ENCODE results near the gene RPIA. TPM values are rescaled to one million over a fixed set of nuclear protein-coding genes. Genes with fewer than 3 reads are reported as not detected.

The RPIA gene
- total RNA-seq, 2 experiments from 2014 or later, result 42.1 to 54.4 TPM

GRCh38 chr2:88693911-88694414 lies 2.5 kb downstream of the RPIA start:
- no peak for ATAC-seq
- no peak for DNase-seq
- CTCF ChIA-PET, result interaction anchor here (1.4 kb wide), 1 partner anchor 22 kb away, joined by 7 read pairs; no protein-coding TSS in a partner anchor
- peaks cover 11% of the 10 kb centered on the region for H3K36me3 Mint-ChIP-seq
- H3K4me3 Mint-ChIP-seq, result peak overlapping the region; percentile 96
- H3K27ac Mint-ChIP-seq, result no peak overlapping the region
- H3K9me3 Mint-ChIP-seq (ENCODE audit: low read depth), result no peaks in the 10 kb centered on the region
- no peaks in the 10 kb centered on the region for H3K27me3 Mint-ChIP-seq
- H3K4me1 Mint-ChIP-seq, result peaks cover 50% of the 10 kb centered on the region

GRCh38 chr2:88696611-88697010 lies 5.1 kb downstream of the RPIA start:
- ATAC-seq, result no peak
- no peak for DNase-seq
- Mint-ChIP-seq H3K4me1 (peaks cover 32% of the 10 kb centered on the region), H3K27me3 (no peaks in the 10 kb centered on the region), H3K4me3 (no peak overlapping the region), H3K36me3 (peaks cover 28% of the 10 kb centered on the region), H3K27ac (no peak overlapping the region), H3K9me3 (ENCODE audit: low read depth) (no peaks in the 10 kb centered on the region)
- CTCF ChIA-PET, result interaction anchor here (1.1 kb wide), 1 partner anchor 50 kb away, joined by 3 read pairs; no protein-coding TSS in a partner anchor

GRCh38 chr2:88697370-88698026 lies 6.0 kb downstream of the RPIA start:
- peaks cover 2% of the 10 kb centered on the region for H3K9me3 Mint-ChIP-seq (ENCODE audit: low read depth)
- H3K27ac Mint-ChIP-seq, result peak overlapping the region; percentile 9
- H3K27me3 Mint-ChIP-seq, result no peaks in the 10 kb centered on the region
- peaks cover 28% of the 10 kb centered on the region for H3K4me1 Mint-ChIP-seq
- CTCF ChIA-PET, result interaction anchor here (0.6 to 1.1 kb wide), 2 partner anchors 21 to 49 kb away, joined by 3 to 4 read pairs; no protein-coding TSS in a partner anchor
- ATAC-seq (no peak), DNase-seq (no peak)
- peaks cover 37% of the 10 kb centered on the region for H3K36me3 Mint-ChIP-seq
- H3K4me3 Mint-ChIP-seq, result no peak overlapping the region

GRCh38 chr2:88698027-88698413 lies 6.5 kb downstream of the RPIA start:
- peaks cover 42% of the 10 kb centered on the region for H3K36me3 Mint-ChIP-seq
- peaks cover 23% of the 10 kb centered on the region for H3K4me1 Mint-ChIP-seq
- no peak overlapping the region for H3K4me3 Mint-ChIP-seq
- ATAC-seq (no peak), DNase-seq (no peak)
- CTCF ChIA-PET, result interaction anchor here (0.6 to 1.4 kb wide), 2 partner anchors 14 to 20 kb away, joined by 3 to 4 read pairs; no protein-coding TSS in a partner anchor
- no peak overlapping the region for H3K27ac Mint-ChIP-seq
- peaks cover 2% of the 10 kb centered on the region for H3K9me3 Mint-ChIP-seq (ENCODE audit: low read depth)
- H3K27me3 Mint-ChIP-seq, result no peaks in the 10 kb centered on the region

- Mint-ChIP-seq H3K36me3 (peaks cover 46% of the 10 kb centered on the region), H3K4me3 (no peak overlapping the region), H3K27me3 (no peaks in the 10 kb centered on the region), H3K27ac (no peak overlapping the region), H3K9me3 (ENCODE audit: low read depth) (peaks cover 2% of the 10 kb centered on the region), H3K4me1 (peaks cover 17% of the 10 kb centered on the region)
- DNase-seq, result no peak
- CTCF ChIA-PET, result interaction anchor here (1.4 kb wide), 1 partner anchor 13 kb away, joined by 3 read pairs; no protein-coding TSS in a partner anchor
- no peak for ATAC-seq
Measured at GRCh38 chr2:88698498-88699233, 7.2 kb downstream of the RPIA start.

GRCh38 chr2:88707003-88707402 lies 15.5 kb downstream of the RPIA start:
- Mint-ChIP-seq H3K4me3 (no peak overlapping the region), H3K27me3 (no peaks in the 10 kb centered on the region), H3K36me3 (peaks cover 46% of the 10 kb centered on the region), H3K27ac (no peak overlapping the region), H3K4me1 (no peaks in the 10 kb centered on the region), H3K9me3 (ENCODE audit: low read depth) (peaks cover 2% of the 10 kb centered on the region)
- CTCF ChIA-PET, result no interaction called here
- DNase-seq, result no peak
- ATAC-seq, result no peak

GRCh38 chr2:88709181-88709631 lies 17.7 kb downstream of the RPIA start:
- Mint-ChIP-seq H3K27me3 (no peaks in the 10 kb centered on the region), H3K27ac (no peak overlapping the region), H3K4me1 (no peaks in the 10 kb centered on the region), H3K9me3 (ENCODE audit: low read depth) (no peaks in the 10 kb centered on the region), H3K36me3 (peaks cover 41% of the 10 kb centered on the region), H3K4me3 (no peak overlapping the region)
- ATAC-seq, result no peak
- CTCF ChIA-PET, result interaction anchor here (1.3 kb wide), 1 partner anchor 18 kb away, joined by 3 read pairs; the partner anchor contains the start of gene RPIA
- DNase-seq, result no peak

- H3K27me3 Mint-ChIP-seq, result no peaks in the 10 kb centered on the region
Measured at GRCh38 chr2:88711289-88711688, 19.8 kb downstream of the RPIA start.

GRCh38 chr2:88711897-88712296 lies 20.4 kb downstream of the RPIA start:
- Mint-ChIP-seq H3K36me3 (peaks cover 43% of the 10 kb centered on the region), H3K4me1 (no peaks in the 10 kb centered on the region), H3K9me3 (ENCODE audit: low read depth) (peaks cover 4% of the 10 kb centered on the region), H3K27me3 (no peaks in the 10 kb centered on the region), H3K27ac (no peak overlapping the region), H3K4me3 (no peak overlapping the region)
- CTCF ChIA-PET, result interaction anchor here (1.3 kb wide), 1 partner anchor 13 kb away, joined by 3 read pairs; no protein-coding TSS in a partner anchor
- no peak for DNase-seq
- ATAC-seq, result no peak

More at GRCh38 chr2:88711289-88711688, 19.8 kb downstream of the RPIA start:
- H3K9me3 Mint-ChIP-seq (ENCODE audit: low read depth), result no peaks in the 10 kb centered on the region
- peaks cover 40% of the 10 kb centered on the region for H3K36me3 Mint-ChIP-seq
- CTCF ChIA-PET, result interaction anchor here (1.3 kb wide), 2 partner anchors 12 to 20 kb away, joined by 3 read pairs; partner anchors contain the start of gene RPIA
- H3K4me1 Mint-ChIP-seq, result no peaks in the 10 kb centered on the region
- ATAC-seq (no peak), DNase-seq (no peak)
- no peak overlapping the region for H3K27ac Mint-ChIP-seq
- H3K4me3 Mint-ChIP-seq, result no peak overlapping the region

GRCh38 chr2:88713408-88713807 lies 21.9 kb downstream of the RPIA start:
- Mint-ChIP-seq H3K27me3 (no peaks in the 10 kb centered on the region), H3K36me3 (peaks cover 49% of the 10 kb centered on the region), H3K27ac (no peak overlapping the region), H3K4me1 (no peaks in the 10 kb centered on the region), H3K4me3 (no peak overlapping the region), H3K9me3 (ENCODE audit: low read depth) (peaks cover 16% of the 10 kb centered on the region)
- ATAC-seq, result no peak
- no peak for DNase-seq
- CTCF ChIA-PET, result interaction anchor here (1.3 kb wide), 1 partner anchor 22 kb away, joined by 3 read pairs; the partner anchor contains the start of gene RPIA

GRCh38 chr2:88714667-88715066 lies 23.2 kb downstream of the RPIA start:
- CTCF ChIA-PET, result no interaction called here
- no peaks in the 10 kb centered on the region for H3K27me3 Mint-ChIP-seq
- ATAC-seq (no peak), DNase-seq (no peak)
- H3K27ac Mint-ChIP-seq, result no peak overlapping the region
- peaks cover 51% of the 10 kb centered on the region for H3K36me3 Mint-ChIP-seq
- H3K9me3 Mint-ChIP-seq (ENCODE audit: low read depth), result peaks cover 16% of the 10 kb centered on the region
- H3K4me1 Mint-ChIP-seq, result no peaks in the 10 kb centered on the region
- H3K4me3 Mint-ChIP-seq, result no peak overlapping the region

- peaks cover 16% of the 10 kb centered on the region for H3K9me3 Mint-ChIP-seq (ENCODE audit: low read depth)
- no peaks in the 10 kb centered on the region for H3K27me3 Mint-ChIP-seq
- H3K4me1 Mint-ChIP-seq, result peaks cover 2% of the 10 kb centered on the region
- DNase-seq (no peak), ATAC-seq (no peak)
- no peak overlapping the region for H3K27ac Mint-ChIP-seq
- CTCF ChIA-PET, result no interaction called here
- peaks cover 43% of the 10 kb centered on the region for H3K36me3 Mint-ChIP-seq
- no peak overlapping the region for H3K4me3 Mint-ChIP-seq
Measured at GRCh38 chr2:88720399-88720798, 28.9 kb downstream of the RPIA start.

- peaks cover 16% of the 10 kb centered on the region for H3K9me3 Mint-ChIP-seq (ENCODE audit: low read depth)
- DNase-seq (no peak), ATAC-seq (no peak)
- no peaks in the 10 kb centered on the region for H3K27me3 Mint-ChIP-seq
- peaks cover 2% of the 10 kb centered on the region for H3K4me1 Mint-ChIP-seq
- H3K4me3 Mint-ChIP-seq, result no peak overlapping the region
- peaks cover 36% of the 10 kb centered on the region for H3K36me3 Mint-ChIP-seq
- no peak overlapping the region for H3K27ac Mint-ChIP-seq
- CTCF ChIA-PET, result no interaction called here
Measured at GRCh38 chr2:88721268-88721667, 29.8 kb downstream of the RPIA start.
